Activated T-cell treated with anti-CD3 and anti-CD28 coated beads for 4 hours (primary cell): ENCODE measurements around the gene CD9.

Experiments
- DNase-seq: peaks from one replicate; pipeline ENCODE4 v3.0.0-alpha.2; 2020

The CD9 gene

GRCh38 chr12:6250343-6250742 is 50.1 kb downstream of the CD9 start:
- DNase-seq: no peak

DNA sequence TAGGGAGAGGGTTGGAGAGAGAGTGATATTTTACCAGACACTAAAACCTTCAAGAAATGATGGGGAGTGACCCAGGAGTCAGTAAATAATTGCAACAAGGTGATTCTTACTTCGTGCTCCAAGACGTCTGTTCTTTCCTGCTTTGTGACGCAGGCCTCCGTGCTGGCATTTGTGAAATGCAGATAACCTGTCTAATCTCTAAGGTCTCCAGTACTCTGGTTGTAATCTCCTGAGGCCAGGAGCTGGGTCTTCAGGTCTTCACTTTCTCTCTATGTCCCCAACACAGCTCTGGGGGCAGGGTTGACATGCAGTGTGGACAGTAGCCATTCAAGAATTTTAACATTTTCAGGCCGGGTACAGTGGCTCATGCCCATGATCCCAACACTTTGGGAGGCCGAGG is 53.1 kb downstream of the CD9 start:
- no peak for DNase-seq

DNA sequence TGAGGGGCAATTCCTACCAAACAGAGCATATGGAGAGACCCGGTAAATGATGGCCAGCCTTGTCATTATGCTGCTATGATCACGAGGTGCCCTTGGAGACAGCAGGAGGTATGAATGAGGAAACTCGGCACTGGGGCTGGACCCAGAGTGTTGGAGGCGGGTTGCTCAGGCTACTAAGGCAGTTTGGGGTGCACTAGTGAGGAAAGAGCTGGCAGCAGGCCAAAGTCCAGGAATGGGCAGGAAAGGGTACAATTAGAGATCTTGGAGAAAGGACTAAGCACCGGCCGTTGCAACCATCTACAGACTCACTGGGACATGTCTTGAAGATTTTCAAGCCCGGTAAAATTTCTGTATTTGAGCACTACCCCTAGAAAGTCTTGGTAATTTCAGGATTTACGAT is 54.3 kb downstream of the CD9 start:
- no peak for DNase-seq

DNA sequence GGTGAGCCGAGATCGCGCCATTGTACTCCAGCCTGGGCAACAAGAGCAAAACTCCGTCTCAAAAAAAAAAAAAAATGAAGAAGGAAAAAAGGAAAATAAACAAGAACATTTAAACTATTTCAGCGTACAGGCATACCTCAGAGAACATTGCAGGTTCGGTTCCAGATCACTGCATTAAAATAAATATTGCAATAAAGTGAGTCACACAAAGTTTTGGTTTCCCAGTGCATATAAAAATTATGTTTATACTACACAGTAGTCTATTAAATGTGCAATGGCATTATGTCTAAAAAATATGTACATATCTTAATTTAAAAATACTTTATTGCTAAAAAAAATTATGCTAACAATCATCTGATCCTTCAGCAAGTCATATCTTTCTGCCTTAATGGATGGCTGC is 56.8 kb downstream of the CD9 start:
- no peak for DNase-seq

GRCh38 chr12:6262211-6262610 is 62.0 kb downstream of the CD9 start:
- no peak for DNase-seq

GRCh38 chr12:6262623-6263022 is 62.4 kb downstream of the CD9 start:
- no peak for DNase-seq

DNA sequence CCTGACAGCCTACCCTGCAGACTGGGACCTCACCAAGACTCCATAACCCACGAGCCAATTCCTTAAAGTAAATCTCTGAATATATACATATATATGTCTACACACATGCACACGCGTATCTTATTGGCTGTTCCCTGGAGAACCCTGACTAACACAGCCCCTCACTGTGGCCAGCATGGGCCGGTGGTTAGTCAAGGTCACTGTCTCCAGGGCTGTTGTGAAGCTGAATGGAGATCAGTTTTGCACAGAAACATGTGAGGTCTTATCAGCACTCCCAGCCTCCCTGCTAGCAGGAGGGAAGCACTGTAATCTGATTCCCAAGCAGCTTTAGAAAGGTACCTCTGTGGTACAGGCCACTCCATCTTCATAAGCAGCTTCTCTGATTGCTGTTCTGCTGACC is 63.7 kb downstream of the CD9 start:
- DNase-seq: no peak

GRCh38 chr12:6264402-6265037 is 64.3 kb downstream of the CD9 start:
- no peak for DNase-seq

- DNase-seq: no peak
Measured at GRCh38 chr12:6265038-6265405, 64.8 kb downstream of the CD9 start.

DNA sequence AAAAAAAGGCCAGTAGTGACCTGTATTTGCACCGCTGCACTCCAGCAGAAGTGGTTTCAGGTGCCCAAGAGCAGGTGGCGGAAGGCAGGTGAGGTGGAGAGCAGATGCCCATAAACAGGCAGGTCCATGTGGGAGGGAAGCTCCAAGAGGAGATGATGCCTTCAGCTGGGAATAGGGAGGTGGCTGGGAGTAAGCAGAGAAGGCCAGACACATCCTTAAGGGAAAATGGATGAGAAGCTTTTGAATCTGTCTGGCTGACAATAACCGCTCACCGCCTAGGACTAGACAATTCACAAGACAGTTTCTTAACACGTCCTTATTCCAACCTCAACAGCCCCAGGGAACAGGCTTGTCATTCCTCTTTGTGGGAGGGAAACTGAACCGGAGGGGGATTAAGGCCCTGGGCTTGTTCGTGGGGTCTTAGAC is 66.4 kb downstream of the CD9 start:
- no peak for DNase-seq

- DNase-seq: no peak
Measured at GRCh38 chr12:6266971-6267721, 66.9 kb downstream of the CD9 start.

DNA sequence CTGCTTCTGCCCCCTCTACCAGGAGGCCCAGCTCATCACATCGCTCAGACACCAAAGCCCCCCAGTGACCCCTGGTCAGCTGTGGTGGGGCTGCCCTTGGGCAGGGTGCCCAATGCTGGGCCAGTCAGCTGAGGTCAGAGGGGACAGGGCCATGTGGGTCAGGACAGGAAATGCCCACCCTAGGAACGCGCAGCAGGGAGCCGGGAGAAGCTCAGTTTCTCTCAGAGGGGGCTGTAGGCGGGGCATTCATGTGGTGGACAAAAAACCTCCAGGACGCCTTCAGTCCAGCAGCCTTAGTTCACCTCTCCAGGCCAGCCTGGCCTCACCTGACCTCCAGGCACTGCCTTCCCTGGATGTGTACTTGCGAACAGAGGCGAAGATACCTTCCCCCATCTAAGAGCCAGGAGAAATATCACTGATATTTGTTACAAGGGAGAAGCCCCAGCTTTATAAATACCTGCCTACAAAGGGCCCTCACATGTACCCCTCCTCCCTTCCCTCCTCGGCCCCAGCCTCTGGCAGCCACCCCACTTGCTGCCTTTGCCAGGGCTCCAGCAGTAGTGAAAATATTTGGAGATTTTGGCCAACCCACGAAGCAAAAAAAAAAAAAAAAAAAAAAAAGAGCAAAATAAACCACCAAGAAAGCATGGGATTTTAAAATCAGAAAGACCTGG is 68.4 kb downstream of the CD9 start:
- no peak for DNase-seq

DNA sequence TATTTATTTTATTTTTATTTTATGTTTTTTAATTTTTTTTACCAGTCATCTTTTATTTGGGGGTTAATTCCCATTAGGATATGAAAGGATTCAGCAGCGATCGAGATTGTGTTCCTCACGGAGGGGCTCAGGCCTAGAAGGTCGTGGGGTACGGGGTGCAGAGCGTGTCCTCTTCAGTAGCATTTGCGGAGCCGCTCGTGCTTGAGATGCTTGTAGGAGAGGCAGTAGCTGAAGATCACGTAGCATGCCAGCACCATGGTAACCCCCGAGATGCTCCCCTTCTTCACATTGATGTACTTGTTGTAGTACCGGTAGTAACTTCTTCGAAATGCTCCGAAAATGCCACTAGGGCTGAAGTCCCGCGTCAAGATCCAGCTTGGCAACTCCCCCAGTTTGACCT is 69.8 kb downstream of the CD9 start:
- no peak for DNase-seq

DNA sequence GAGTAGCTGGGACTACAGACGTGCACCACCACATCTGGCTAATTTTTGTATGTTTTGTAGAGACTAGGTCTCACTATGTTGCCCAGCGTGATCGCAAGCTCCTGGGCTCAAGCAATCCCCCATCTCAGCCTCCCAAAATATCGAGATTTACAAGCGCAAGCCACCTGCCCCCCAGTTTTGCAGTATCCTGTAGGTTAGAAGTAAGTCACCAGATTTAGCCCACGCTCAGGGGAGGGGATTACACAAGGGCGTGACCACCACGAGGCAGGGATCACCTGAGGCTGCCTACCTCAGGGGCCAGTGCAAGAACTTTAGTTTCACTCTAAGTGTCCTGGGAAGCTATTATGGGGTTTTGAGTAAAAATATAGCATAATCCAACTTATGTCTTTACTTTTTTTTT is 71.1 kb downstream of the CD9 start:
- no peak for DNase-seq

- DNase-seq: no peak
Measured at GRCh38 chr12:6272300-6273204, 72.4 kb downstream of the CD9 start.

DNA sequence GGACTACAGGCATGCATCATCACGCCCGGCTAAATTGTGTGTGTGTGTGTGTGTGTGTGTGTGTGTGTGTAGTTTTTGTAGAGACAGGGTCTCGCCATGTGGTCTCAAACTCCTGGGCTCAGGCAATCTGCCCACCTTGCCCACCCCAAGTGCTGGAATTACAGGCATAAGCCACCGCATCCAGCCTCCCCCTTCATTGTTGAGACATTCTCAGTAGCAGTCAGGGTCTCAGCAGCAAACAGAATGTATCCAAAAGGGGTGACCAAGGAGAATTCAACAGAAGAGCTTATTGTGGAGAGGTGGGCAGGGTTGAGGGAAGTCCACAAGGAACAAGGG is 73.0 kb downstream of the CD9 start:
- DNase-seq: no peak

- no peak for DNase-seq
Measured at GRCh38 chr12:6273541-6274230, 73.5 kb downstream of the CD9 start.

GRCh38 chr12:6274231-6275221 is 74.3 kb downstream of the CD9 start:
- DNase-seq: no peak

GRCh38 chr12:6275928-6276887 is 76.0 kb downstream of the CD9 start:
- no peak for DNase-seq

DNA sequence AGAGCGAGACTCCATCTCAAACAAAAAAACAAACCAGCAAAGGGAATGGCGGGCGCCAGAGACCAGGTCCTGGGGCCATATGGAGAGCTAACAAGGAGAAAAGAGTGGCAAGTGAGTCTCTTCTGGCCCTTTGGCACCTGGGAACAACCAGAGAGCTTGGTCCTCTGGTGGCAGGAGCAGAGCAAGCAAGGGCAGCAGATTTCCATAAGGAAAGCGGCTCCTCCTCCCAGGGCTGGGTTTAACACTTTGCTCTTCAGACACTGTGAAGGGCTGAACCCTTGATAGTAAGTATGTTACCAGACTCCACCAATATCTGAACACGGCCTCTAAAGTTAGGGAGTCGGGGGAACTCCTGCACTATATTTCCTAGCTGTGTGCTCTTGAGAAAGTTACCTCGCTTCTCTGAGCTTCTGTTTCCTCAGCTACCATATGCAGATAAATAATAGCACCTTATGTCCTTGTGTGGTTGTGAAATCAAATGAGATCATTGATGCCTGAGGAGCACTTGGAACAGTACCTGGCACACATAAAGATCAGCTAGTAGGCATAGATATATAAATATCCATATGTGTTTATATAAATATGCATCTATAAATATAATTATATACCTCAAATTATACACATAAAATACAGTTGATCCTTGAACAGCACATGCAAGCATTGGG is 76.9 kb downstream of the CD9 start:
- DNase-seq: no peak
